Naive thymus-derived CD4-positive, alpha-beta T cell (primary cell): ENCODE measurements around the gene CPSF7. TPM values are rescaled to one million over a fixed set of nuclear protein-coding genes. Genes with fewer than 3 reads are reported as not detected.

Source experiments
- ATAC-seq: fragments of 150-1000 bp; cut with Tn5 transposase; 2 replicates; pipeline ENCODE4 v1.10.0; 2021; ENCODE audit warnings: mild to moderate bottlenecking, moderate library complexity
- CTCF ChIA-PET: fragments of 350-600 bp; sonication (Branson Sonifier 250); formaldehyde crosslinking; loops from one replicate; lab custom pipeline; 2021; ENCODE audit warnings: antibody characterized with exemption; lab: Charles Lee
- POLR2A ChIA-PET: fragments of 350-600 bp; sonication (Branson Sonifier 250); formaldehyde crosslinking; loops from one replicate; lab custom pipeline; 2021; ENCODE audit warnings: antibody characterized with exemption, inconsistent platforms; lab: Charles Lee
- DNase-seq, 9 donors: peaks; one replicate each; pipeline versions ENCODE4 v3.0.0 to v3.0.0-alpha.2; 2020 to 2022; ENCODE audit warnings: mixed read lengths in 1 of 9
- H3K27ac ChIP-seq: one replicate; pipeline ENCODE4 v1.7.0; 2013; ENCODE audit warnings: mild to moderate bottlenecking, low read depth, low read length, moderate library complexity
- H3K27me3 ChIP-seq, 2 donors: one replicate each; pipeline ENCODE4 v1.7.0; 2013; ENCODE audit warnings: low read length in 2 of 2, mild to moderate bottlenecking in 2 of 2, moderate library complexity in 2 of 2; ENCODE audit not compliant: control insufficient read depth in 2 of 2, insufficient read depth in 2 of 2
- H3K36me3 ChIP-seq, 3 experiments: 1 replicate in 2 of 3; 2 replicates in 1 of 3; pipeline ENCODE4 v1.7.0; 2013; ENCODE audit warnings: low read length in 3 of 3, mild to moderate bottlenecking in 3 of 3, moderate library complexity in 1 of 3; ENCODE audit not compliant: insufficient read depth in 3 of 3, control insufficient read depth in 2 of 3
- H3K4me1 ChIP-seq, 2 donors: one replicate each; pipeline ENCODE4 v1.7.0; 2013; ENCODE audit warnings: low read length in 2 of 2, mild to moderate bottlenecking in 2 of 2, moderate library complexity in 1 of 2; ENCODE audit not compliant: control insufficient read depth in 2 of 2, insufficient read depth in 2 of 2
- H3K4me3 ChIP-seq: 2 replicates; pipeline ENCODE4 v1.7.0; 2013; ENCODE audit warnings: mild to moderate bottlenecking, low read length
- H3K9me3 ChIP-seq, 3 experiments: 1 replicate in 2 of 3; 2 replicates in 1 of 3; pipeline ENCODE4 v1.7.0; 2013; ENCODE audit warnings: low read length in 3 of 3; ENCODE audit not compliant: control insufficient read depth in 2 of 3
- H3K27ac Mint-ChIP-seq, 9 donors: one replicate each; pipeline ENCODE4 v1.8.0; 2020 to 2022; ENCODE audit warnings: mixed read lengths in 9 of 9, mild to moderate bottlenecking in 8 of 9, moderate library complexity in 5 of 9, inconsistent platforms in 2 of 9
- H3K27me3 Mint-ChIP-seq, 5 donors: one replicate each; pipeline ENCODE4 v1.8.0; 2021 to 2022; ENCODE audit warnings: mixed read lengths in 5 of 5, mild to moderate bottlenecking in 1 of 5
- H3K36me3 Mint-ChIP-seq, 5 donors: one replicate each; pipeline ENCODE4 v1.8.0; 2020 to 2022; ENCODE audit warnings: mixed read lengths in 5 of 5, mild to moderate bottlenecking in 3 of 5, inconsistent platforms in 1 of 5
- H3K4me1 Mint-ChIP-seq, 7 donors: one replicate each; pipeline ENCODE4 v1.8.0; 2020 to 2022; ENCODE audit warnings: mixed read lengths in 7 of 7, mild to moderate bottlenecking in 3 of 7, inconsistent platforms in 1 of 7
- H3K4me3 Mint-ChIP-seq, 10 donors: one replicate each; pipeline ENCODE4 v1.8.0; 2020 to 2022; ENCODE audit warnings: mild to moderate bottlenecking in 10 of 10, mixed read lengths in 10 of 10, moderate library complexity in 6 of 10, inconsistent platforms in 2 of 10
- H3K9me3 Mint-ChIP-seq, 11 donors: one replicate each; pipeline ENCODE4 v1.8.0; 2020 to 2022; ENCODE audit warnings: mixed read lengths in 11 of 11, mild to moderate bottlenecking in 4 of 11, inconsistent platforms in 1 of 11, moderate library complexity in 1 of 11
- intact Hi-C, 2 donors: fragments of 100-400 bp; cut with micrococcal nuclease; formaldehyde crosslinking; loops; one replicate each; pipeline ENCODE4 v1.15.1; 2023
- polyA plus RNA-seq, 2 donors: library from polyadenylated mRNA; unstranded; fragments of 300-500 nt; fragmentation: Illumina TruSeq; gene quantifications; one replicate each; pipeline ENCODE4 v1.2.3, GENCODE V29; 2021
- total RNA-seq, 6 experiments: library from RNA in 5 of 6; stranded (reverse) in 5 of 6; gene quantifications; 1 replicate in 5 of 6; 2 replicates in 1 of 6; pipeline ENCODE4 v1.2.3 and lab custom pipeline; 2021 to 2026

CPSF7 gene
- total and polyA plus RNA-seq, 7 experiments from 2014 or later, result 27.5 to 174 (median 113) TPM

DNA sequence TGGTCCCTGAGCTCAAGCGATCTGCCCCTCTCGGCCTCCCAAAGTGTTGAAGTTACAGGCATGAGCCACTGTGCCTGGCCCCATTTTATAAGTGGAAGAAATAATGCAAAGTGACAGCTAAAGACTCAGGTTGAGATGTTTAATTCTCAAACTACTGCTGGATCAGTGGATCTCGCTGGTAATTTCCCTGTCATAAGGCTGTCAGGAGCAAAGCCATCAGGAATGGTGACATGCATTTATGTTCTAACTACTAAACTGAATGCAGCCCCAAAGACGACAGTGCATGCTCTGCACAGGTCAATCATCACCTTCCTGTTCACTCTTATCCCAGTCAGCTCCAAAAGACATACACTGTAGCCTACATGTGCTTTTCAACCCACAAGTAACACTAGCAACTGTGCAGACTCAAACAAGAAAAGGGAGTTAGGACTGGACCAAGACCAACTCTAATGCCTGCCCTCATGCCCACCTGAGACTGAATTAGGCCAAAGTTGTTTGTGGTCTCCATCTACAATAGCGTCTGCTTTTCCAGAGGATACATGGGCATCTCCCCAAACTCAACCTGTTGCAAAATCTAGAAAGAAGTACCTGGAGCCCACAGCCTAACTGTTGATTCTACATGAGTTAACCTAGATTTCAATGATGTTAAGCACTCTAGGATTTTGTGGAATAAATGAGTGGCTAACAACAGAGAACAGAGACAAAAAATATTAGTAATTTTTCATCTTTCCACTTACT is 22.6 kb downstream of the CPSF7 start:
- no peaks in the 10 kb centered on the region for H3K27me3 ChIP-seq
- Mint-ChIP-seq H3K4me3 (no peak overlapping the region), H3K9me3 (peaks cover 0 to 2% (median 0%) of the 10 kb centered on the region in 11 donors), H3K27me3 (no peaks in the 10 kb centered on the region), H3K36me3 (peaks cover 8 to 51% (median 16%) of the 10 kb centered on the region in 5 donors), H3K4me1 (peaks cover 0 to 7% (median 0%) of the 10 kb centered on the region in 7 donors), H3K27ac (peak overlapping the region in 3 of 9 donors; percentile 24 to 70 (median 62))
- DNase-seq (no peak), ATAC-seq (no peak)
- ChIA-PET CTCF (no interaction called here), POLR2A (no interaction called here)
- no peaks in the 10 kb centered on the region for H3K9me3 ChIP-seq
- no peak overlapping the region for H3K27ac ChIP-seq
- intact Hi-C loops, result no loop called here
- no peaks in the 10 kb centered on the region for H3K4me1 ChIP-seq
- H3K36me3 ChIP-seq, result peaks cover 28 to 90% (median 41%) of the 10 kb centered on the region in 3 experiments
- H3K4me3 ChIP-seq, result no peak overlapping the region

DNA sequence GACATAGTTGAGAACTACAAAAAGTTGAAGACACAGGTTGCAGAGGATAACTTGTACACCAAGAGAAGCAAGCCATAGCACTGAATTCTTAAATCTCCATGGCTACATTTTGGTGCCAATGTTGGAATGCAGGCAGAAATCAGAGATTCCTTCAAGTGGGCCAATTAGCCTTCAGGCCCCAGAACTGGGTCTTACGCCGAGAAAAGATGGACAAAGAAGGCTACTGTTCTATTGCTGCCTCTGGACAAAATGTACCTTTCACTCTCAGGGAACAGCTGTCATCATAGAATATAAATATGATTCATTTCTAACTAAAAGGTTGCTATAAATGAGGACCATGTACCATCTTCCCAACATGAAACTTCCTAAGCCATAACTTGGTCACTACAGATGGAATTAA is 23.7 kb downstream of the CPSF7 start:
- no peak for ATAC-seq
- Mint-ChIP-seq H3K4me1 (peaks cover 0 to 4% (median 0%) of the 10 kb centered on the region in 7 donors), H3K4me3 (no peak overlapping the region), H3K27me3 (no peaks in the 10 kb centered on the region), H3K36me3 (peaks cover 6 to 42% (median 7%) of the 10 kb centered on the region in 5 donors), H3K9me3 (peaks cover 0 to 2% (median 0%) of the 10 kb centered on the region in 11 donors), H3K27ac (peak overlapping the region in 2 of 9 donors; percentile 5 to 32)
- no peak overlapping the region for H3K4me3 ChIP-seq
- no peaks in the 10 kb centered on the region for H3K4me1 ChIP-seq
- no peak for DNase-seq
- no peaks in the 10 kb centered on the region for H3K27me3 ChIP-seq
- peaks cover 20 to 86% (median 33%) of the 10 kb centered on the region in 3 experiments for H3K36me3 ChIP-seq
- intact Hi-C loops, result no loop called here
- H3K9me3 ChIP-seq, result no peaks in the 10 kb centered on the region
- POLR2A ChIA-PET, result no interaction called here
- CTCF ChIA-PET, result no interaction called here
- no peak overlapping the region for H3K27ac ChIP-seq

DNA sequence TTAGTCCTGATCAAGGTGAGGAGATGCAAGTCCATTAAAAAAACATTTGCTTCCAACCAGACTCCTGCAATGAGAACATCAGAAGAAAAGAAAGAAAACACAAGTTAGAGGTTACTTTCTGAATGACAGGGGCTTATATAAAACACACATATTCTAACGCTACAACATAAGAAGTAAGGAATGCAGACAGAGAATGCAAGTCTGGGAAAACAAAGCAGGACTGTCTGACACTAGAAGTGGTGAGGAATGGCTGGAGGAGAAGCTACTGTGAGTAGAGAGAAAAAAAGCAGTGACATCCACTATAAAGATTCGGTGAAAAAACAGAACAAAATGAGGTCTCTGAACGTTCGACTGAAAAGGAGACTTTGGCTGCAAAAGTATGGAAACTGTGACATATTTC is 25.1 kb downstream of the CPSF7 start:
- no peaks in the 10 kb centered on the region for H3K27me3 Mint-ChIP-seq
- H3K4me3 Mint-ChIP-seq, result no peak overlapping the region
- Histone ChIP-seq H3K27me3 (no peaks in the 10 kb centered on the region), H3K36me3 (peaks cover 15 to 73% (median 26%) of the 10 kb centered on the region in 3 experiments), H3K27ac (no peak overlapping the region), H3K4me3 (no peak overlapping the region), H3K9me3 (no peaks in the 10 kb centered on the region), H3K4me1 (no peaks in the 10 kb centered on the region)
- intact Hi-C loops, result no loop called here
- peak overlapping the region in 3 of 9 donors; percentile 2 to 47 (median 27) for H3K27ac Mint-ChIP-seq
- no peak for DNase-seq
- POLR2A ChIA-PET, result no interaction called here
- no peak for ATAC-seq
- H3K4me1 Mint-ChIP-seq, result peaks cover 0 to 1% (median 0%) of the 10 kb centered on the region in 7 donors
- CTCF ChIA-PET, result no interaction called here
- peaks cover 0 to 2% (median 0%) of the 10 kb centered on the region in 11 donors for H3K9me3 Mint-ChIP-seq
- peaks cover 3 to 38% (median 9%) of the 10 kb centered on the region in 5 donors for H3K36me3 Mint-ChIP-seq

DNA sequence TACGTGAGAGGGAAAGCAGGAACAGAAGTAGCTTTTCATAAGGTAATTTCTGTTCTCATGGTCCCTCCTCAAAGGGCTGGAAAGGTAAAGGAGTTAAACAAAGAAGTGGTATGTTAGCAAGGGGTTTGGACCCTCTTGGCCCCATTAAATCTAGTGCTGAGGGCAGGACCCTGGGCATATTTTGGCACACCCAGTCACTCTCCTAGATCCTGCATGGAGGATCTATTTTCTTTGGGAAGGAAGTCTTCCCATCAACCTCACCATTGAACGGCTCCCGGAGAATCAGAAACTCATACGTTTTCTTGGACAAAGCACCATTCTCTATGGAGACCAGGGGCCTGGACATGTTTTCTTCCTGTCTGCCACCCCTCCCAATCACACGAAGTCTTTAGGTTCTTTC is 25.7 kb downstream of the CPSF7 start:
- no peak overlapping the region for H3K27ac ChIP-seq
- POLR2A ChIA-PET, result interaction anchor here (0.8 to 1.3 kb wide), 2 partner anchors 22 to 69 kb away, joined by 3 to 4 read pairs; no protein-coding TSS in a partner anchor

DNA sequence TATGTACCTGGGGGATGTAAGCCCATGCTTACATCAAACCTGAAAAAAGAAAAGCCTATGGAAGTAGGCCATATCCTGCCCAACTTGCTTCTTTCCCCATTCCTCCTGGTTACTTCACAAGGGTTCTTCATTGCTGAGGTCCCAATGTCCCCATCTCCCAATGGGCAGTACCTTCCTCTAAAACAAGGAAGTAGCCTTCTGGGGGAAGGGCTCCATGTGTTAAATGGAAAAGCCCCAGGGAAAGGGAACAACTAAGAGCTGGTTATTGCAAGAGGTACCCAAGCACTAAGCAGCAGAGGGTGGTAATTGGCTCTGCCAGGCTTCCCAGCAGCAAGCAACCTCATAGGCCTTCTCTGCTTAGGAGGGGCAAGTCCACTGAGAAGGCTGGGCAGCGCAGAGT is 26.1 kb downstream of the CPSF7 start:
- intact Hi-C loops, result no loop called here
- H3K9me3 Mint-ChIP-seq, result peaks cover 0 to 2% (median 0%) of the 10 kb centered on the region in 11 donors
- no peak overlapping the region for H3K4me3 ChIP-seq
- H3K27ac ChIP-seq, result no peak overlapping the region
- no peaks in the 10 kb centered on the region for H3K27me3 Mint-ChIP-seq
- POLR2A ChIA-PET, result interaction anchor here (0.8 to 1.3 kb wide), 2 partner anchors 23 to 69 kb away, joined by 3 to 4 read pairs; no protein-coding TSS in a partner anchor
- ATAC-seq (no peak), DNase-seq (no peak)
- H3K4me3 Mint-ChIP-seq, result no peak overlapping the region
- peak overlapping the region in 2 of 9 donors; percentile 46 to 67 for H3K27ac Mint-ChIP-seq
- peaks cover 3 to 40% (median 13%) of the 10 kb centered on the region in 5 donors for H3K36me3 Mint-ChIP-seq
- H3K4me1 Mint-ChIP-seq, result peaks cover 0 to 1% (median 0%) of the 10 kb centered on the region in 7 donors
- no peaks in the 10 kb centered on the region for H3K4me1 ChIP-seq
- H3K36me3 ChIP-seq, result peaks cover 15 to 73% (median 23%) of the 10 kb centered on the region in 3 experiments
- CTCF ChIA-PET, result no interaction called here
- no peaks in the 10 kb centered on the region for H3K9me3 ChIP-seq
- no peaks in the 10 kb centered on the region for H3K27me3 ChIP-seq

More for the DNA sequence above, 25.7 kb downstream of the CPSF7 start:
- Histone ChIP-seq H3K4me3 (no peak overlapping the region), H3K9me3 (no peaks in the 10 kb centered on the region), H3K36me3 (peaks cover 15 to 73% (median 26%) of the 10 kb centered on the region in 3 experiments), H3K27me3 (no peaks in the 10 kb centered on the region), H3K4me1 (no peaks in the 10 kb centered on the region)
- Mint-ChIP-seq H3K27ac (peak overlapping the region in 1 of 9 donors; percentile 2), H3K27me3 (no peaks in the 10 kb centered on the region), H3K36me3 (peaks cover 3 to 38% (median 9%) of the 10 kb centered on the region in 5 donors), H3K9me3 (peaks cover 0 to 2% (median 0%) of the 10 kb centered on the region in 11 donors), H3K4me1 (peaks cover 0 to 1% (median 0%) of the 10 kb centered on the region in 7 donors), H3K4me3 (no peak overlapping the region)
- DNase-seq (no peak), ATAC-seq (no peak)
- CTCF ChIA-PET, result no interaction called here
- intact Hi-C loops, result no loop called here

DNA sequence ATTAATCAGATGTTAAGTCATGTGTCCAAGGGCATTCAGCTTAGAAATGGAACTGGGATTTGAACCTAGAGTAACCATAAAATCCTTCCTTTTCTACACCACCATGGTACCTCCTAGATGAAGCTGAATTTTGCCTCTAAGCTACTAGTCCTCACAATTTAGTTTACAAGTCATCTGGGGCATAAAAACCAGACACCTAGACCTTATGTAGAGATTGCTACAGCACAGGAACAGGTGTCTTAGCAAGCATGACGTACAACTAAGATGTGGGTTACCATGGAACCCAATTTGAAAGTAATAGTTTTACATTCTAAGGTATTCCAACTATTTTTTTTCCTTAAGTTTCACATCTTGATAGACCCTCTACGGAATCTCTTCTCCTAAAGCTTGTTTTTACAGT is 28.2 kb downstream of the CPSF7 start:
- H3K9me3 Mint-ChIP-seq, result peaks cover 0 to 2% (median 0%) of the 10 kb centered on the region in 11 donors
- H3K36me3 Mint-ChIP-seq, result peaks cover 0 to 41% (median 15%) of the 10 kb centered on the region in 5 donors
- Histone ChIP-seq H3K9me3 (no peaks in the 10 kb centered on the region), H3K27ac (no peak overlapping the region), H3K4me3 (no peak overlapping the region), H3K36me3 (peaks cover 4 to 65% (median 13%) of the 10 kb centered on the region in 3 experiments), H3K4me1 (no peaks in the 10 kb centered on the region), H3K27me3 (no peaks in the 10 kb centered on the region)
- H3K4me1 Mint-ChIP-seq, result peaks cover 0 to 4% (median 0%) of the 10 kb centered on the region in 7 donors
- no peak overlapping the region for H3K4me3 Mint-ChIP-seq
- no peaks in the 10 kb centered on the region for H3K27me3 Mint-ChIP-seq
- POLR2A ChIA-PET, result interaction anchor here (1.5 to 1.8 kb wide), 2 partner anchors 9 to 28 kb away, joined by 6 to 7 read pairs; partner anchors contain the start of genes CPSF7, SDHAF2 and TMEM216
- intact Hi-C loops, result no loop called here
- CTCF ChIA-PET, result interaction anchor here (0.7 to 0.9 kb wide), 2 partner anchors 17 to 42 kb away, joined by 3 to 4 read pairs; no protein-coding TSS in a partner anchor
- ATAC-seq (no peak), DNase-seq (no peak)
- peak overlapping the region in 8 of 9 donors; percentile 26 to 73 (median 42) for H3K27ac Mint-ChIP-seq
